ENCODE data around the gene BEGAIN.

GRCh38 chr14:100587763-100588411, 670 bp upstream of the BEGAIN start:
- TF ChIP-seq CTCF (conservative IDR thresholded peaks at IDR 0.05) = no peak
- TF ChIP-seq EZH2 (IDR thresholded peaks at IDR 0.05; ENCODE audit: low read depth) = no peak
